Nephron (organoid): ENCODE data around the gene CCDC97.

Source experiments
- H3K27ac Mint-ChIP-seq, 3 experiments: 2 replicates each; pipeline ENCODE4 v1.8.0; 2020; ENCODE audit warnings: mixed read lengths in 3 of 3, mild to moderate bottlenecking in 2 of 3, moderate library complexity in 1 of 3
- H3K27me3 Mint-ChIP-seq: 2 replicates; pipeline ENCODE4 v1.8.0; 2021; ENCODE audit warnings: low read depth, mild to moderate bottlenecking, moderate library complexity, mixed read lengths
- H3K36me3 Mint-ChIP-seq: 2 replicates; pipeline ENCODE4 v1.8.0; 2020; ENCODE audit warnings: low read depth, mixed read lengths
- H3K4me1 Mint-ChIP-seq: 2 replicates; pipeline ENCODE4 v1.8.0; 2020; ENCODE audit warnings: mixed read lengths
- H3K4me3 Mint-ChIP-seq, 3 experiments: 2 replicates each; pipeline ENCODE4 v1.8.0; 2020; ENCODE audit warnings: mild to moderate bottlenecking in 3 of 3, mixed read lengths in 3 of 3, moderate library complexity in 2 of 3
- H3K9me3 Mint-ChIP-seq: 2 replicates; pipeline ENCODE4 v1.8.0; 2020; ENCODE audit warnings: mixed read lengths
- TF ChIP-seq, protein P1 (sequence below), 3 experiments: fragments of 200-600 bp; sonication (generic); IDR thresholded peaks; one replicate each; pipeline ENCODE4 v1.5.0; 2021; ENCODE audit warnings: antibody characterized with exemption in 3 of 3; ENCODE audit not compliant: unreplicated experiment in 3 of 3

Gene CCDC97

DNA sequence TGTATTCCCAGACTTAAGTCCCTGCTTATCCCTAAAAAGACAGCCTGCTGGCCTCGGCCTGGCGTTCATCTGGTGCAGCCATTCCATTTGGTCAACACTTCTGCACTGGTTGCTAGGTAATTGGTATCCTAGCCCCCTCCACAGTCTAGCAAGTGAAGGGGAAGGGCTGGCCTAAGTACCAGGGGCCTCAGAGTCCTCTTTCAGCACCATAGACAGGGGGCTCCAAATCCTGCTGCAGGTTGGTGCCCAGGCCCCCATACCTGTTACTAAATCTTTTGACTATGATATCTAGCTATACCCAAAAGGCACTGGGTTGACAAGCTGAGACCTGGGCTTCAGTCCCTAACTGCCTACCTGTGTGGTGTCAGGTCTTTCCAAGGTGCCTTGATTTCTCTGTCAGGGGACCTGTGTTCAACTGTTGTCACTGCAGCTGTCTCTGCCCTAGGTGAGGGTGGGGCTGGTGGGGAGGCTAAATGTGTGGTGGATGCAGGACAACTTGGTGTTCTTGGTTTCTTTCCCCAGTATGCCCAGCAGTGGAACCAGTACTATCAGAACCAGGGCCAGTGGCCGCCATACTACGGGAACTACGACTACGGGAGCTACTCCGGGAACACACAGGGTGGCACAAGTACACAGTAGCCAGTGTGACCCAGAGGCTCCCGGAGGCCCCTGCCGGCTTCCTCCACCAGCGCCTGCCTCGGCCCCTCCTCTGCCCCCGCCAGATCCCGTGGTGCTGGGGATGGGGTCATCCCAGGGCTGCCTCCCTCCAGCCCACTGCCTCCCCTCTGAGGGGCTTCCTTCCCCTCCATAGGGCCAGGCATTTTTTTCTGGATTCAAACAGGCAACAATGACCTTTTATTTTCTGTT lies 3.8 kb upstream of the CCDC97 start:
- H3K27me3 Mint-ChIP-seq = no peaks in the 10 kb centered on the region
- no peaks in the 10 kb centered on the region for H3K9me3 Mint-ChIP-seq
- H3K27ac Mint-ChIP-seq = peak overlapping the region in 1 of 3 experiments; percentile 27
- peaks cover 55% of the 10 kb centered on the region for H3K36me3 Mint-ChIP-seq
- H3K4me1 Mint-ChIP-seq = peaks cover 32% of the 10 kb centered on the region
- no peak overlapping the region for H3K4me3 Mint-ChIP-seq
- TF ChIP-seq, protein P1, sequence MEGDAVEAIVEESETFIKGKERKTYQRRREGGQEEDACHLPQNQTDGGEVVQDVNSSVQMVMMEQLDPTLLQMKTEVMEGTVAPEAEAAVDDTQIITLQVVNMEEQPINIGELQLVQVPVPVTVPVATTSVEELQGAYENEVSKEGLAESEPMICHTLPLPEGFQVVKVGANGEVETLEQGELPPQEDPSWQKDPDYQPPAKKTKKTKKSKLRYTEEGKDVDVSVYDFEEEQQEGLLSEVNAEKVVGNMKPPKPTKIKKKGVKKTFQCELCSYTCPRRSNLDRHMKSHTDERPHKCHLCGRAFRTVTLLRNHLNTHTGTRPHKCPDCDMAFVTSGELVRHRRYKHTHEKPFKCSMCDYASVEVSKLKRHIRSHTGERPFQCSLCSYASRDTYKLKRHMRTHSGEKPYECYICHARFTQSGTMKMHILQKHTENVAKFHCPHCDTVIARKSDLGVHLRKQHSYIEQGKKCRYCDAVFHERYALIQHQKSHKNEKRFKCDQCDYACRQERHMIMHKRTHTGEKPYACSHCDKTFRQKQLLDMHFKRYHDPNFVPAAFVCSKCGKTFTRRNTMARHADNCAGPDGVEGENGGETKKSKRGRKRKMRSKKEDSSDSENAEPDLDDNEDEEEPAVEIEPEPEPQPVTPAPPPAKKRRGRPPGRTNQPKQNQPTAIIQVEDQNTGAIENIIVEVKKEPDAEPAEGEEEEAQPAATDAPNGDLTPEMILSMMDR (IDR thresholded peaks at IDR 0.05; ENCODE audit: unreplicated experiment in 3 of 3) = no peak

DNA sequence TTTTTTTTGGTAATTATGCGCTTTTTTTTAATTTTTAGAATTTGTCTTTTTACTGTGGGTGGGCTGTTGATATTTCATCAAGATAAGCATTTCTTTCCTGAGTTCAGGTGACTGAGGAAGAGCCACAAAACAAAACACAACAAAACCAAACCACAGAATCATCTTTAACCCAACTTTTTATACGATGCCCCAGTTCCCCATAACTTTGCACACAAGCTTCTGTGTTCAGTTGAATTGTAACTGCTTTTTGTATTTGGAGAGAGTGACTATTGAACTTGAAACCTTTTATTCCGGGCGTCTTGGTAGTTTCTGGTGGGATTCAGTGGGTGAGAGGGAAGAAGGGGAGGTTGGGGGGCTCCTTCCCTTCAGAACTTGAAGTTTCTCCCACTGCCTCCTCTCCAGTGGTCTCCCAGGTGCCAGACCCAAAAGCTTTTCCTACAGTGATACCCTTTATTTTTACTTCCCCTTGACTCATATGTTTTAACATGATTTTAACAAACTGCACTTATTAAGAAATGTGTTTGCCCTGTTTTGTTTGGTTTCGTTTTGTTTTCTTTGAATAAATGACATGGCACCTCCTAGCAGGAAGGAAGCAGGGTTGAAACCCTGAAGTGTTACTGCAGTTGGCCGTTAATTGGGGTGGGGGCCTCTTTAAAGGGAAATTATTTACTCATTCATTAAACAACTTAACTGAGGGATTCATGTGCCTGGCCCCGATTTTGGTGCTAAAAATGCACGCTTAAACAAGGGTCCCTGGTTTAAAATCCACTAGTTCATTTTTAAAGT lies 2.7 kb upstream of the CCDC97 start:
- Mint-ChIP-seq H3K4me1 (peaks cover 38% of the 10 kb centered on the region), H3K9me3 (no peaks in the 10 kb centered on the region), H3K4me3 (no peak overlapping the region), H3K36me3 (peaks cover 46% of the 10 kb centered on the region), H3K27me3 (no peaks in the 10 kb centered on the region), H3K27ac (peak overlapping the region; percentile 63 to 97 (median 71))
- TF ChIP-seq, protein P1 (IDR thresholded peaks at IDR 0.05; ENCODE audit: unreplicated experiment in 3 of 3) = no peak

DNA sequence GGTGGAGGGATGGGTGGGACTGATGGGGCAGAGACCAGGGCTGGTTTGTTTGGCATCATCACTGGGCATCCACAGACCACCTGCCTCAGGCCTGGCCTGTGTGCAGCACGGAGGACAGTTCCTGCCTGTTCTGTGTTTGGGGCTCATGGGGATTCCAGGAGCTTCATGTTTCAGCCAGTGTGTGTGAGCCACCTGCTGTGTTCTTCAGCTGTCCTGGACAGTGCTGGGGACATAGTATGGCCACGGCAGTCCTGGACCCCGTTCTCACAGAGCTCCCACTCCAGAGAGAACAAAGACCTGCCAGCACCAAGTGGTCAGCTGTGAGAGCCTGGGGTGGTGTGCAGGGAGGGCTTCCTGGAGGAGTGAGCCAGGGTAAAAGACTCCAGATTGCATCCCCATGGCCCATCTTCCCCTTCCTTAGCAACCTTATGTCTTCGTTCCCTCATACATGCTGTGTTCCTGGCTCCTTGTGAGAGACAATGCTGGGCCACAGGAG lies 2.0 kb upstream of the CCDC97 start:
- no peaks in the 10 kb centered on the region for H3K27me3 Mint-ChIP-seq
- H3K36me3 Mint-ChIP-seq = peaks cover 42% of the 10 kb centered on the region
- peak overlapping the region; percentile 34 to 98 (median 96) for H3K4me3 Mint-ChIP-seq
- H3K9me3 Mint-ChIP-seq = no peaks in the 10 kb centered on the region
- TF ChIP-seq, protein P1 (IDR thresholded peaks at IDR 0.05; ENCODE audit: unreplicated experiment in 3 of 3) = no peak
- H3K4me1 Mint-ChIP-seq = peaks cover 38% of the 10 kb centered on the region
- peak overlapping the region; percentile 97 to 98 (median 97) for H3K27ac Mint-ChIP-seq

DNA sequence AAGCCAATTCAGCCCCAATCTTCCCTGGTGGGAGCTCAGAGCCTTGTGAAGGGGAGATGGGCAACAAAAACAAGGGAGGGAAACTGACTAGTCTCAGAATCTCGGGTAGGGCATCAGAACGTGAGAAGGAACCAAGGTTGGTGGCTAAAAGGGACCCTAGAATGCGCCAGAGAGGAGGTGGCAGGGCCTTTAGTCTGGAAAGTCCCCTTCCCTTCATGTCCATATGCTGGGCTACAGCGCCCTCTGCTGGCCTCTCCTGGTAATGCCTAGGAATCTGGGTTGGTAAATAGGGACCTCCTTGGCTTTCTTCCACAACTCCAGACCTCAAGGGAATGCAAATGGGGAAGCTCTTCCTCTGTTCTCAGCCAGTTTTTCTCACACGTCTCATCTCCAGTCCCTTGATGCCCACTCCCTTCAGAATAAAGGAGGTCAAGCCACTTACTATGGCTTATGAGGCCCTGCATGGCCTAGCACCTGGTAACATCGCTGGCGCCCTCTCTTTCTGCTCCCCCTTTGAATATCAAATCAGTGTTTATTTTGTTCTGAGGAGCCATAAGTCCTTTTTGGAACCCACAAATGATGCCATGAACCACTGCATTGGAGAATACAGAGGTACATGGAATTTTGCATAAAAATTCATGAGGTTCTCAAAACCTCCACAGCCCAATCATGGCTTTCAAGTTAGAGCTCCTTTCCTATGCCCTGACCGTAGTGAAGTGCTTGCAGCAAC lies 1.4 kb upstream of the CCDC97 start:
- Mint-ChIP-seq H3K4me1 (peaks cover 43% of the 10 kb centered on the region), H3K27ac (peak overlapping the region; percentile 97 to 98 (median 97)), H3K4me3 (peak overlapping the region; percentile 95 to 98 (median 96)), H3K36me3 (peaks cover 42% of the 10 kb centered on the region), H3K9me3 (no peaks in the 10 kb centered on the region), H3K27me3 (no peaks in the 10 kb centered on the region)
- TF ChIP-seq, protein P1 (IDR thresholded peaks at IDR 0.05; ENCODE audit: unreplicated experiment in 3 of 3) = peak; percentile 94 to 97 (median 94)

DNA sequence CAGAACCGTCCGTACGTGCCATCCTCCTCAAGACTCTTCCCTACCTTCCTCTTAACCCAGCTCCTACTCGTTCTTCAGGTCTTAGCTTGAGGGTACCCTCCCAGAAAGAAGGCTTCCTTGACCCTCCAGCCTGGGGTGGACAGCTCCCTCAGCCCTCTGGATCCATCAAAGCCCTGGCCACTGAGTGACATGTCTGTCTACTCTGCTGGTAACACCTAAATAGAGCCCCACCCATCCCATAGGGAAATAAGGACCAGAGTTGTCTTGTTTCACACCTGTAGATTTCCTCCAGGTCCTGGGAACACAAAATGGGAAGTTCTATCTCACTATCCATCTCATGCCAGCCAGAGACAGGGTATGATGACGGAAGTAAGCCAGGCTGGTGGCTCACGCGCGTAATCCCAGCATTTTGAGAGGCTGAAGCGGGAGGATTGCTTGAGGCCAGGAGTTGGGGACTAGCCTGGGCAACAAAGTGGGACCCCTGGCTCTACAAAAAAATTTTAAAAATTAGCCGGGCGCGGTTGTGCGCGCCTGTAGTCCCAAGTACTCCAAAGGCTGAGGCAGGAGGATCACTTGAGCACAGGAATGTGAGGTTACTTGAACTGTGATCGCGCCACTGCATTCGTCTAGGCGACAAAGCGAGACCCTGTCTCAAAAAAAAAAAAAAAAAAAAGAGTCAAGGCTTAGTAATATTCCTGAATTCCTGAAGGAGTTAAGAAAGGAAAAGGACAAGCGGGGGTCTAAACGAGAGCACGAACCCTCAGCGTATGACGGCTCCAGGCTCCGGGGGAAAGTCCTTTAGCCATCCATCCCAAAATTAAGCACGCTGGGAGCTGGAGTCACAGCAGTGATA lies 566 bp upstream of the CCDC97 start:
- Mint-ChIP-seq H3K27ac (peak overlapping the region; percentile 97 to 98 (median 97)), H3K9me3 (no peaks in the 10 kb centered on the region), H3K4me3 (peak overlapping the region; percentile 95 to 98 (median 96)), H3K36me3 (peaks cover 39% of the 10 kb centered on the region), H3K27me3 (no peaks in the 10 kb centered on the region), H3K4me1 (peaks cover 43% of the 10 kb centered on the region)
- TF ChIP-seq, protein P1 (IDR thresholded peaks at IDR 0.05; ENCODE audit: unreplicated experiment in 3 of 3) = no peak
